Measurements from ENCODE around the gene INPP5J.
"Not testable (repeated sequence)": the region's sequence is repeated elsewhere in the genome, so short reads cannot be mapped to it uniquely, and the experiment has no call there.

The INPP5J gene

GRCh38 chr22:31100762-31101525, 21.8 kb upstream of the INPP5J start:
- in situ Hi-C loops (cut with MboI; ENCODE audit: low sequenced_read_pairs) = no loop called here

- in situ Hi-C loops (cut with MboI; ENCODE audit: low sequenced_read_pairs) = no loop called here
Observed at GRCh38 chr22:31102441-31103081, 20.2 kb upstream of the INPP5J start.

- in situ Hi-C loops (cut with MboI; ENCODE audit: low sequenced_read_pairs) = no loop called here
Observed at GRCh38 chr22:31103111-31103510, 19.7 kb upstream of the INPP5J start.

GRCh38 chr22:31103899-31104694, 18.7 kb upstream of the INPP5J start:
- in situ Hi-C loops (cut with MboI; ENCODE audit: low sequenced_read_pairs) = no loop called here

GRCh38 chr22:31104869-31105268, 17.9 kb upstream of the INPP5J start:
- in situ Hi-C loops (cut with MboI; ENCODE audit: low sequenced_read_pairs) = no loop called here

GRCh38 chr22:31105282-31105929, 17.4 kb upstream of the INPP5J start:
- in situ Hi-C loops (cut with MboI; ENCODE audit: low sequenced_read_pairs) = no loop called here

GRCh38 chr22:31106001-31106571, 16.7 kb upstream of the INPP5J start:
- in situ Hi-C loops (cut with MboI; ENCODE audit: low sequenced_read_pairs) = no loop called here

- in situ Hi-C loops (cut with MboI; ENCODE audit: low sequenced_read_pairs) = no loop called here
Observed at GRCh38 chr22:31106731-31107177, 16.0 kb upstream of the INPP5J start.

GRCh38 chr22:31107178-31107893, 15.4 kb upstream of the INPP5J start, which contains the start of gene SELENOM:
SELENOM (minus strand) TSS chr22:31107568; CDS start chr22:31107505, 63 bp downstream.
- in situ Hi-C loops (cut with MboI; ENCODE audit: low sequenced_read_pairs) = no loop called here

GRCh38 chr22:31107894-31108218, 14.9 kb upstream of the INPP5J start:
- in situ Hi-C loops (cut with MboI; ENCODE audit: low sequenced_read_pairs) = no loop called here

- in situ Hi-C loops (cut with MboI; ENCODE audit: low sequenced_read_pairs) = not testable (repeated sequence)
Observed at GRCh38 chr22:31112547-31113091, 10.1 kb upstream of the INPP5J start.

GRCh38 chr22:31118046-31118820, 4.5 kb upstream of the INPP5J start:
- in situ Hi-C loops (cut with MboI; ENCODE audit: low sequenced_read_pairs) = no loop called here

- in situ Hi-C loops (cut with MboI; ENCODE audit: low sequenced_read_pairs) = no loop called here
Observed at GRCh38 chr22:31119026-31119717, 3.6 kb upstream of the INPP5J start.

GRCh38 chr22:31120230-31120629, 2.5 kb upstream of the INPP5J start:
- in situ Hi-C loops (cut with MboI; ENCODE audit: low sequenced_read_pairs) = no loop called here

GRCh38 chr22:31120642-31121041, 2.1 kb upstream of the INPP5J start:
- in situ Hi-C loops (cut with MboI; ENCODE audit: low sequenced_read_pairs) = no loop called here

- in situ Hi-C loops (cut with MboI; ENCODE audit: low sequenced_read_pairs) = no loop called here
Observed at GRCh38 chr22:31121403-31121802, 1.4 kb upstream of the INPP5J start.

GRCh38 chr22:31122196-31122531, 602 bp upstream of the INPP5J start:
- in situ Hi-C loops (cut with MboI; ENCODE audit: low sequenced_read_pairs) = no loop called here

GRCh38 chr22:31123292-31123602, 481 bp downstream of the INPP5J start:
- in situ Hi-C loops (cut with MboI; ENCODE audit: low sequenced_read_pairs) = no loop called here

- in situ Hi-C loops (cut with MboI; ENCODE audit: low sequenced_read_pairs) = no loop called here
Observed at GRCh38 chr22:31124290-31124689, 1.5 kb downstream of the INPP5J start.

Measured in hTERT RPE-1 (cell line).